ENCODE measurements around the gene TXNL4B. TPM values are rescaled to one million over a fixed set of nuclear protein-coding genes. Genes with fewer than 3 reads are reported as not detected.

Gene TXNL4B
- total RNA-seq, 1 experiment from 2014 or later = 9.9 TPM

GRCh38 chr16:72064361-72064894, 29.0 kb downstream of the TXNL4B start:
- H3K27me3 Mint-ChIP-seq (ENCODE audit: low read depth) = peaks cover 12% of the 10 kb centered on the region; the same call in 1 of the 2 replicates
- H2BK5ac ChIP-seq (ENCODE audit: insufficient read length, low read length) = no peak overlapping the region

More at GRCh38 chr16:72064361-72064894, 29.0 kb downstream of the TXNL4B start:
- peaks cover 0 to 3% of the 10 kb centered on the region in 2 experiments; a peak in 1 of 4 replicates for H3K4me1 Mint-ChIP-seq
- Histone ChIP-seq H3K27ac (ENCODE audit: insufficient read length, low read depth, low read length) (no peak overlapping the region), H3K23ac (ENCODE audit: insufficient read length, low read depth, low read length) (no peak overlapping the region), H3K79me1 (ENCODE audit: insufficient read depth, low read depth, low read length, poor library complexity, severe bottlenecking) (no peaks in the 10 kb centered on the region), H2BK12ac (ENCODE audit: insufficient read length, low read depth, low read length) (no peak overlapping the region), H4K91ac (ENCODE audit: insufficient read length, low read depth, low read length) (no peak overlapping the region), H3K9ac (ENCODE audit: extremely low read depth, insufficient read length, low read length) (no peak overlapping the region), H2BK120ac (ENCODE audit: low read depth, low read length, poor library complexity, severe bottlenecking) (no peak overlapping the region), H4K8ac (replicated peaks; ENCODE audit: insufficient read length, low read depth, low read length) (no peak overlapping the region), H2AFZ (ENCODE audit: low read length) (no peak overlapping the region), H3K27me3 (ENCODE audit: insufficient read depth, low read length) (no peaks in the 10 kb centered on the region), H2BK20ac (ENCODE audit: low read depth, low read length, poor library complexity, severe bottlenecking) (no peak overlapping the region), H3K4me2 (ENCODE audit: insufficient read depth, insufficient read length, low read length) (no peak overlapping the region), H3K18ac (ENCODE audit: insufficient read length, low read depth, low read length) (no peak overlapping the region), H4K5ac (ENCODE audit: insufficient read length, low read depth, low read length) (no peak overlapping the region), H3K9me3 (ENCODE audit: control insufficient read depth, low read depth, low read length) (no peaks in the 10 kb centered on the region), H3T11ph (ENCODE audit: low read length) (no peak overlapping the region), H3K79me2 (ENCODE audit: insufficient read depth, low read length) (no peaks in the 10 kb centered on the region), H2BK15ac (ENCODE audit: low read depth, low read length) (no peak overlapping the region), H3K56ac (ENCODE audit: insufficient read length, low read depth, low read length) (no peak overlapping the region), H2AK5ac (ENCODE audit: insufficient read length, low read length) (no peak overlapping the region), H4K20me1 (ENCODE audit: control insufficient read depth, insufficient read depth, insufficient read length) (no peaks in the 10 kb centered on the region), H3K14ac (ENCODE audit: insufficient read depth, low read length) (no peak overlapping the region), H3K4me1 (ENCODE audit: insufficient read depth, low read length) (no peaks in the 10 kb centered on the region), H3K4ac (ENCODE audit: low read depth, low read length) (no peak overlapping the region), H3K23me2 (ENCODE audit: insufficient read length, low read depth, low read length, poor library complexity, severe bottlenecking) (no peaks in the 10 kb centered on the region)
- no peak overlapping the region for H3K4me3 Mint-ChIP-seq
- peaks cover 0 to 3% of the 10 kb centered on the region in 2 experiments; a peak in 2 of 5 replicates for H3K9me3 Mint-ChIP-seq
- no peak for DNase-seq
- no peak for TF ChIP-seq CTCF (conservative IDR thresholded peaks at IDR 0.05)
- no peak overlapping the region for H3K27ac Mint-ChIP-seq
- no CpG with 5 or more reads among the region's 10 CpGs for WGBS (ENCODE audit: extremely low coverage, insufficient read length, low lambda C conversion rate)
- H3K36me3 Mint-ChIP-seq (ENCODE audit: insufficient read depth in 1 of 3, low read depth in 3 of 3) = no peaks in the 10 kb centered on the region

Measured in H9 (cell line).